HEK293T (cell line): ENCODE measurements around the gene NUDT7.

Experiments
- BHLHE40 ChIP-seq: fragments of 450-650 bp; IDR thresholded peaks from 2 replicates; pipeline ENCODE4 v1.6.1; 2016; ENCODE audit warnings: mild to moderate bottlenecking, moderate library complexity, borderline replicate concordance
- CTBP1 ChIP-seq: fragments of 450-650 bp; IDR thresholded peaks from 2 replicates; pipeline ENCODE4 v1.6.1; 2016; ENCODE audit warnings: borderline replicate concordance
- ELF4 ChIP-seq: fragments of 450-650 bp; IDR thresholded peaks from 2 replicates; pipeline ENCODE4 v1.6.1; 2017; ENCODE audit warnings: antibody characterized with exemption
- FOXA1 ChIP-seq: fragments of 450-650 bp; IDR thresholded peaks from 2 replicates; pipeline ENCODE4 v1.6.1; 2016; ENCODE audit warnings: mild to moderate bottlenecking
- FOXK2 ChIP-seq: fragments of 450-650 bp; IDR thresholded peaks from 2 replicates; pipeline ENCODE4 v1.6.1; 2016; ENCODE audit warnings: mild to moderate bottlenecking
- FOXM1 ChIP-seq: fragments of 450-650 bp; IDR thresholded peaks from 2 replicates; pipeline ENCODE4 v1.6.1; 2017; ENCODE audit warnings: mild to moderate bottlenecking, borderline replicate concordance
- HDGF ChIP-seq: fragments of 450-650 bp; IDR thresholded peaks from 2 replicates; pipeline ENCODE4 v1.6.1; 2017; ENCODE audit warnings: antibody characterized with exemption, borderline replicate concordance
- L3MBTL2 ChIP-seq: fragments of 450-650 bp; conservative IDR thresholded peaks from 2 replicates; pipeline ENCODE4 v1.6.1; 2016; ENCODE audit warnings: mild to moderate bottlenecking
- LEF1 ChIP-seq: fragments of 450-650 bp; IDR thresholded peaks from 2 replicates; pipeline ENCODE4 v1.6.1; 2017; ENCODE audit warnings: mild to moderate bottlenecking, borderline replicate concordance
- NFRKB ChIP-seq: fragments of 450-650 bp; IDR thresholded peaks from 2 replicates; pipeline ENCODE4 v1.6.1; 2016; ENCODE audit warnings: mild to moderate bottlenecking, moderate library complexity
- SP1 ChIP-seq: fragments of 450-650 bp; IDR thresholded peaks from 2 replicates; pipeline ENCODE4 v1.6.1; 2017
- SUZ12 ChIP-seq: fragments of 450-650 bp; IDR thresholded peaks from 2 replicates; pipeline ENCODE4 v1.6.1; 2016; ENCODE audit warnings: mild to moderate bottlenecking
- TARDBP ChIP-seq: fragments of 450-650 bp; IDR thresholded peaks from 2 replicates; pipeline ENCODE4 v1.6.1; 2016
- TF ChIP-seq, protein P1 (sequence below): fragments of 450-650 bp; IDR thresholded peaks from 2 replicates; pipeline ENCODE4 v1.6.1; 2016

DNA sequence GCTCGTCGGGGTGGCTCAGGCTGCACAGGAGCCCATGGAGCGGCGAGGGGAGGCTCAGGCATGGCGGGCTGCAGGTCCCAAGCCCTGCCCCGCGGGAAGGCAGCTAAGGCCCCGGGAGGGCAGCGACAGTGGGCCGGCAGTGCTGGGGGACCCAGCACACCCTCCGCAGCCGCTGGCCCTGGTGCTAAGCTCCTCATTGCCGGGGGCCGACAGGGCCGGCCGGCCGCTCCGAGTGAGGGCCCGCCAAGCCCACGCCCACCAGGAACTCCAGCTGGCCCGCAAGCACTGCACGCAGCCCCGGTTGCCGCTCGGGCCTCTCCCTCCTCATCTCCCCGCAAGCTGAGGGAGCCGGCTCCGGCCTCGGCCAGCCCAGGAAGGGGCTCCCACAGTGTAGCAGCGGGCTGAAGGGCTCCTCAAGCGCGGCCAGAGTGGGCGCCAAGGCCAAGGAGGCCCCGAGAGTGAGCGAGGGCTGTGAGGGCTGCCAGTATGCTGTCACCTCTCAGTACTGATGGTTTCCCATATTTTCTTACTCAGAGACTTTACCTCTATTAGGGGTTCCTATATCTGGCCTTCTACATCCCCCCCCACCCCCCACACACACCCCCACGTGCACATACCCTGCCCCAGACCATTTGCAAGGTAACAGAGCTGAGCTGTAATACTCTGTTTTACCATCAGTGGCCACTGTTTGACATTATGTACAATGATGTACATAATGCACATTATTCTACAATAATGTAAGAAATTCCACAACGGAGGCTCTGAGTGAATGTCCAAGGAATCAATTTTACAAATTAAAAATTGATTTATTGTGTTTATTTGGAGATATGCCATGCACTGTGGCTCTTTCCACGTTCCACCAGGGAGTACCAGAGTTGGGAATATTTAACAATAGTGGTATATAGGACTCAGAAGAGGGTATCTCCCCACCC, 62.4 kb downstream of the NUDT7 start:
- TF ChIP-seq FOXK2 (no peak), NFRKB (no peak), SP1 (no peak), L3MBTL2 (no peak), FOXM1 (no peak), CTBP1 (no peak), BHLHE40 (no peak), SUZ12 (no peak), FOXA1 (no peak), HDGF (no peak), LEF1 (no peak), TARDBP (no peak), ELF4 (no peak)
- TF ChIP-seq, protein P1, sequence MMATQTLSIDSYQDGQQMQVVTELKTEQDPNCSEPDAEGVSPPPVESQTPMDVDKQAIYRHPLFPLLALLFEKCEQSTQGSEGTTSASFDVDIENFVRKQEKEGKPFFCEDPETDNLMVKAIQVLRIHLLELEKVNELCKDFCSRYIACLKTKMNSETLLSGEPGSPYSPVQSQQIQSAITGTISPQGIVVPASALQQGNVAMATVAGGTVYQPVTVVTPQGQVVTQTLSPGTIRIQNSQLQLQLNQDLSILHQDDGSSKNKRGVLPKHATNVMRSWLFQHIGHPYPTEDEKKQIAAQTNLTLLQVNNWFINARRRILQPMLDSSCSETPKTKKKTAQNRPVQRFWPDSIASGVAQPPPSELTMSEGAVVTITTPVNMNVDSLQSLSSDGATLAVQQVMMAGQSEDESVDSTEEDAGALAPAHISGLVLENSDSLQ = no peak
